Measurements from ENCODE around the gene ZC3H7A.
"Not testable (repeated sequence)": the region's sequence is repeated elsewhere in the genome, so short reads cannot be mapped to it uniquely, and the experiment has no call there.

ZC3H7A gene

GRCh38 chr16:11797166-11797956 lies at the start of gene ZC3H7A:
ZC3H7A (minus strand) TSS chr16:11797258; CDS start chr16:11782354, 14,904 bp downstream.
- H3K4me3 ChIP-seq (ENCODE audit: low read depth, low read length) = peak within 1 kb of the TSS; percentile 80

- H3K4me3 ChIP-seq (ENCODE audit: low read depth, low read length) = no peak overlapping the region
Measured at GRCh38 chr16:11844499-11844898, 47.4 kb upstream of the ZC3H7A start.

- H3K4me3 ChIP-seq (ENCODE audit: low read depth, low read length) = no peak overlapping the region
Measured at GRCh38 chr16:11843861-11844260, 46.8 kb upstream of the ZC3H7A start.

- no peak overlapping the region for H3K4me3 ChIP-seq (ENCODE audit: low read depth, low read length)
Measured at GRCh38 chr16:11843206-11843605, 46.1 kb upstream of the ZC3H7A start.

- H3K4me3 ChIP-seq (ENCODE audit: low read depth, low read length) = no peak overlapping the region
Measured at GRCh38 chr16:11841026-11841425, 44.0 kb upstream of the ZC3H7A start.

DNA sequence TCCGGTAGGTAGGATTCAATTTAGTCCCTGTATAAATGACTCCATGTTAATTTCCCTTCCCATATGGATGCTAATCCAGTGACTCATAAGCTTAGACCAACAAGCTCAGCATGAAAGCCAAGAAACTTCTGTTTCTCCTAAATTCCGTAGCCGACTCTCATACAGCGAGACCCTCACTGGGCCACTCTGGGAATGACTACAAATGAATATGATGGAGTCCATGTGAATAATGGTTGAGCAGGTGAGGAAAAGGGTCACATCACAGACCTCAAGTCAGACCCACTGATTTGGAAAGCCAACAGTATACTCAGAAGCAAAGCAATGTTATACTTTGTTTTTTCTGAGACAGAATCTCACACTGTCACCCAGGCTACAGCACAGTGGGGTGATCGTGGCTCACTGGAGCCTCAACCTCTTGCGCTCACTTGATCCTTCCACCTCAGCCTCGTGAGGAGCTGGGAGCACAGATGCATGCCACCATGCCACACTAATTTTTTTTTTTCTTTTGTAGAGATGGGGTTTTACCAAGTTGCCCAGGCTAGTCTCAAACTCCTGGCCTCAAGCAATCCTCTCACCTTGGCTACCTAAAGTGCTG lies 39.7 kb upstream of the ZC3H7A start:
- no peak overlapping the region for H3K4me3 ChIP-seq (ENCODE audit: low read depth, low read length)

- H3K4me3 ChIP-seq (ENCODE audit: low read depth, low read length) = no peak overlapping the region
Measured at GRCh38 chr16:11835891-11836649, 39.0 kb upstream of the ZC3H7A start.

- H3K4me3 ChIP-seq (ENCODE audit: low read depth, low read length) = no peak overlapping the region
Measured at GRCh38 chr16:11835309-11835708, 38.3 kb upstream of the ZC3H7A start.

DNA sequence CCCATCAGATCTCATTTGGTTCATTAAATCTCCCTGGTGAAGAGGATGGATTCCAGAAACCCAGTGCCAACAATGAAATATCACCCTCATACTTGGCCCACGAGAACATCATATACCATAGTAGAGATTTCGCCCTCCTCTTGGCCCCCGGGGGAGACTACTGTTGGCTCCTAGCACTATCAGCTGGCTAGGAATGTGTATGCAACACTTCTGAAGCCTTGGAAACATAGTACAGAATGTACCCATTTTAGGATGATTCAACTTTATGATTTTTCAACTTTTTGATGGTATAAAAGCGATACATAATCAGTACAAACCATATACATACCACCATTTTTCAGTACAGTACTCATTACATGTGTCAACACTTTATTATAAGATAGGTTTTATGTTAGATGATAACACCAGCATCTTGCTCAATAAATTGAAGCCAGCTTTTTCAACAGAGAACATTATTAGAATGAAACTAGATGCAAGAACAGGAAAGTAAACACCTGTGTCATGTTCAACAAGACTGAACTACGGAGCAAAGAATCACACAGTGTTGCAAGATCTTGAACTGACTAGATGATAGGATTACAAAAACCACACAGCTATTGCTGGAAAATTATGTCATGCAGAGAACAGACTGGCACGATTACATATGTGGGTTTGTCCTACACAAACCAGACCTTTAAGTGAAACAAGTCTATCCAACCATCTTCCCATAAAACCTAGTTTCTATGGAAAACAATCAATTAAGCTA lies 37.1 kb upstream of the ZC3H7A start:
- H3K4me3 ChIP-seq (ENCODE audit: low read depth, low read length) = no peak overlapping the region

- no peak overlapping the region for H3K4me3 ChIP-seq (ENCODE audit: low read depth, low read length)
Measured at GRCh38 chr16:11828696-11829095, 31.6 kb upstream of the ZC3H7A start.

GRCh38 chr16:11825520-11826165 lies 28.6 kb upstream of the ZC3H7A start:
- not testable (repeated sequence) for H3K4me3 ChIP-seq (ENCODE audit: low read depth, low read length)

- no peak overlapping the region for H3K4me3 ChIP-seq (ENCODE audit: low read depth, low read length)
Measured at GRCh38 chr16:11824362-11824761, 27.3 kb upstream of the ZC3H7A start.

GRCh38 chr16:11823645-11824044 lies 26.6 kb upstream of the ZC3H7A start:
- not testable (repeated sequence) for H3K4me3 ChIP-seq (ENCODE audit: low read depth, low read length)

- no peak overlapping the region for H3K4me3 ChIP-seq (ENCODE audit: low read depth, low read length)
Measured at GRCh38 chr16:11819798-11820197, 22.7 kb upstream of the ZC3H7A start.

- H3K4me3 ChIP-seq (ENCODE audit: low read depth, low read length) = not testable (repeated sequence)
Measured at GRCh38 chr16:11818970-11819369, 21.9 kb upstream of the ZC3H7A start.

- no peak overlapping the region for H3K4me3 ChIP-seq (ENCODE audit: low read depth, low read length)
Measured at GRCh38 chr16:11816123-11816522, 19.1 kb upstream of the ZC3H7A start.

GRCh38 chr16:11814800-11815199 lies 17.7 kb upstream of the ZC3H7A start:
- H3K4me3 ChIP-seq (ENCODE audit: low read depth, low read length) = not testable (repeated sequence)

GRCh38 chr16:11806721-11807120 lies 9.7 kb upstream of the ZC3H7A start:
- H3K4me3 ChIP-seq (ENCODE audit: low read depth, low read length) = no peak overlapping the region

- H3K4me3 ChIP-seq (ENCODE audit: low read depth, low read length) = no peak overlapping the region
Measured at GRCh38 chr16:11805556-11805955, 8.5 kb upstream of the ZC3H7A start.

- H3K4me3 ChIP-seq (ENCODE audit: low read depth, low read length) = no peak overlapping the region
Measured at GRCh38 chr16:11801481-11802021, 4.5 kb upstream of the ZC3H7A start.
